ENCODE measurements around the gene CYP2A6.
"Not testable (repeated sequence)": the region's sequence is repeated elsewhere in the genome, so short reads cannot be mapped to it uniquely, and the experiment has no call there.

DNA sequence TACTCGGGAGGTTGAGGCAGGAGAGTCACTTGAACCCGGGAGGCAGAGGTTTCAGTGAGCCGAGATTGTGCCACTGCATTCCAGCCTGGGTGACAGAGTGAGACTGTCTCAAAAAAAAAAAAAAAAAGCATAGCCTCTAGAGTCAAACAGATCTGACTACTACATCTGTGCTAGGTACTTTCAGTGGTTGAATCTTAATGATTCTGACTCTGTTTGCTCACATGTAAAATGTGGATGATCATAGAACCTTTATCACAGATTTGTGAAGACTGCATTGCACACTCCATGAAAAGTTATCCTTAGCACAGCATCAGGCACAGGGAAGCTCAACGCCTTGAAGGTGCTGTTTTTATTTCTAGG lies 17.8 kb downstream of the CYP2A6 start:
- TF ChIP-seq, protein P1, sequence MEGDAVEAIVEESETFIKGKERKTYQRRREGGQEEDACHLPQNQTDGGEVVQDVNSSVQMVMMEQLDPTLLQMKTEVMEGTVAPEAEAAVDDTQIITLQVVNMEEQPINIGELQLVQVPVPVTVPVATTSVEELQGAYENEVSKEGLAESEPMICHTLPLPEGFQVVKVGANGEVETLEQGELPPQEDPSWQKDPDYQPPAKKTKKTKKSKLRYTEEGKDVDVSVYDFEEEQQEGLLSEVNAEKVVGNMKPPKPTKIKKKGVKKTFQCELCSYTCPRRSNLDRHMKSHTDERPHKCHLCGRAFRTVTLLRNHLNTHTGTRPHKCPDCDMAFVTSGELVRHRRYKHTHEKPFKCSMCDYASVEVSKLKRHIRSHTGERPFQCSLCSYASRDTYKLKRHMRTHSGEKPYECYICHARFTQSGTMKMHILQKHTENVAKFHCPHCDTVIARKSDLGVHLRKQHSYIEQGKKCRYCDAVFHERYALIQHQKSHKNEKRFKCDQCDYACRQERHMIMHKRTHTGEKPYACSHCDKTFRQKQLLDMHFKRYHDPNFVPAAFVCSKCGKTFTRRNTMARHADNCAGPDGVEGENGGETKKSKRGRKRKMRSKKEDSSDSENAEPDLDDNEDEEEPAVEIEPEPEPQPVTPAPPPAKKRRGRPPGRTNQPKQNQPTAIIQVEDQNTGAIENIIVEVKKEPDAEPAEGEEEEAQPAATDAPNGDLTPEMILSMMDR (IDR thresholded peaks at IDR 0.05) = not testable (repeated sequence)
- TF ChIP-seq POLR2A (IDR thresholded peaks at IDR 0.05) = not testable (repeated sequence)

Data from body of pancreas (tissue), 4 donors.